CD4-positive, alpha-beta T cell treated with Interleukin-2 at 100 ng/mL for 4 hours (primary cell): ENCODE results near the gene KPNA6.
"Not testable (repeated sequence)": the region's sequence is repeated elsewhere in the genome, so short reads cannot be mapped to it uniquely, and the experiment has no call there.

Experiments
- DNase-seq: peaks from one replicate; pipeline ENCODE4 v3.0.0-alpha.2; 2020; ENCODE audit warnings: low spot score

KPNA6 gene

GRCh38 chr1:32107742-32108661 is at the start of gene KPNA6:
TSS of gene KPNA6 (plus strand) at chr1:32108056. CDS start at chr1:32108131, 75 bp downstream.
- peak; percentile 97 for DNase-seq

GRCh38 chr1:32060914-32061313 is 46.9 kb upstream of the KPNA6 start:
- no peak for DNase-seq

- no peak for DNase-seq
Observed at GRCh38 chr1:32062867-32063230, 45.0 kb upstream of the KPNA6 start.

- peak; percentile 35 for DNase-seq
Observed at GRCh38 chr1:32063261-32063681, 44.6 kb upstream of the KPNA6 start.

GRCh38 chr1:32065613-32066488 is 42.0 kb upstream of the KPNA6 start:
- not testable (repeated sequence) for DNase-seq

GRCh38 chr1:32066489-32066873 is 41.4 kb upstream of the KPNA6 start:
- peak; percentile 32 for DNase-seq

GRCh38 chr1:32068957-32069588 is 38.8 kb upstream of the KPNA6 start:
- DNase-seq: no peak

- DNase-seq: peak; percentile 10
Observed at GRCh38 chr1:32071758-32072621, 35.9 kb upstream of the KPNA6 start.

- DNase-seq: peak; percentile 94
Observed at GRCh38 chr1:32072622-32073298, 35.1 kb upstream of the KPNA6 start, which contains the start of gene TMEM39B. TSS of gene TMEM39B (plus strand) at chr1:32072939. CDS start at chr1:32073048, 109 bp downstream.

- DNase-seq: no peak
Observed at GRCh38 chr1:32073299-32074229, 34.3 kb upstream of the KPNA6 start.

GRCh38 chr1:32074841-32075240 is 33.0 kb upstream of the KPNA6 start:
- DNase-seq: no peak

- no peak for DNase-seq
Observed at GRCh38 chr1:32077451-32077850, 30.4 kb upstream of the KPNA6 start.

GRCh38 chr1:32082022-32082421 is 25.8 kb upstream of the KPNA6 start:
- no peak for DNase-seq

GRCh38 chr1:32086381-32086780 is 21.5 kb upstream of the KPNA6 start:
- not testable (repeated sequence) for DNase-seq

GRCh38 chr1:32091176-32091575 is 16.7 kb upstream of the KPNA6 start:
- no peak for DNase-seq

- no peak for DNase-seq
Observed at GRCh38 chr1:32091591-32091990, 16.3 kb upstream of the KPNA6 start.

GRCh38 chr1:32094746-32095521 is 12.9 kb upstream of the KPNA6 start:
- no peak for DNase-seq

- no peak for DNase-seq
Observed at GRCh38 chr1:32099426-32099825, 8.4 kb upstream of the KPNA6 start.

- DNase-seq: no peak
Observed at GRCh38 chr1:32100359-32100758, 7.5 kb upstream of the KPNA6 start.
